ENCODE data around the gene LCN6.

The LCN6 gene

DNA sequence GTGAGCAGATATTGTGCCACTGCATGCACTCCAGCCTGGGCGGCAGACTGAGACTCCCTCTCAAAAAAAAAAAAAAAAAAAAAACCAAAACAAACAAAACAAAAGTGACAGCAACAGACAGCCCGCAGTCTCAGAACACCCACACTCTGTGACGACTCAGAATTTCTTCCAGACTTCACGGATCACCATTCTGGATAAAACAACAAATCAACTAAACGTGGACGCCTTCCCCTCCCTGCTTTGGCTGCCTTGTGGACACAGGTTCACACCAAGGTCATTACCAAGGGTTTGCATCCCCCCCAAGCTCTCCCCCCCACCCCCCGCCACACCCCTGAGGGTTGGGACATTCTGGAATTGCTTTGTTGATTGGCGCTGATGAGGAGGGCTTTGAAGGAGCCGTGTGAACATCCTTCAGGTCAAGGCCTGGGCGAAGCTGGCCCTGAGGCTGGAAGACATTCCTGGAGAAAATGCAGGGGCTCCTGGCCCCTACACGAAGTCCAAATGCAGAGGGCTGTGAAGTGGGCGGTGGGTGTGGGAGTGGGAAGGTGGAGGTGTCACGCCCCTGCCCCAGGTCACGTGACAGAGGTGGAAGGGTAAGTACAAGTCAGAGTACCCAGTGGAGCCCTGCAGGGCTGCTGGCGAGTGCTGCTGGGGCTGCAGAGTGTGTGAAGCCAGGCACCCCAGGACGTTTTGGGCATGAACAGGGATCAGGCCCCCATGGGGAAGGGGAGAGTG is 15.7 kb downstream of the LCN6 start:
- no peaks in the 10 kb centered on the region for H3K36me3 ChIP-seq
- H3K4me1 ChIP-seq (ENCODE audit: control insufficient read depth in 1 of 2, insufficient read depth in 1 of 2, low read depth in 1 of 2, low read length in 1 of 2): peaks cover 10 to 12% of the 10 kb centered on the region in 2 experiments
- H3K27me3 ChIP-seq: peaks cover 25% of the 10 kb centered on the region
- H3K27ac ChIP-seq: no peak overlapping the region
- TF ChIP-seq, protein P1, sequence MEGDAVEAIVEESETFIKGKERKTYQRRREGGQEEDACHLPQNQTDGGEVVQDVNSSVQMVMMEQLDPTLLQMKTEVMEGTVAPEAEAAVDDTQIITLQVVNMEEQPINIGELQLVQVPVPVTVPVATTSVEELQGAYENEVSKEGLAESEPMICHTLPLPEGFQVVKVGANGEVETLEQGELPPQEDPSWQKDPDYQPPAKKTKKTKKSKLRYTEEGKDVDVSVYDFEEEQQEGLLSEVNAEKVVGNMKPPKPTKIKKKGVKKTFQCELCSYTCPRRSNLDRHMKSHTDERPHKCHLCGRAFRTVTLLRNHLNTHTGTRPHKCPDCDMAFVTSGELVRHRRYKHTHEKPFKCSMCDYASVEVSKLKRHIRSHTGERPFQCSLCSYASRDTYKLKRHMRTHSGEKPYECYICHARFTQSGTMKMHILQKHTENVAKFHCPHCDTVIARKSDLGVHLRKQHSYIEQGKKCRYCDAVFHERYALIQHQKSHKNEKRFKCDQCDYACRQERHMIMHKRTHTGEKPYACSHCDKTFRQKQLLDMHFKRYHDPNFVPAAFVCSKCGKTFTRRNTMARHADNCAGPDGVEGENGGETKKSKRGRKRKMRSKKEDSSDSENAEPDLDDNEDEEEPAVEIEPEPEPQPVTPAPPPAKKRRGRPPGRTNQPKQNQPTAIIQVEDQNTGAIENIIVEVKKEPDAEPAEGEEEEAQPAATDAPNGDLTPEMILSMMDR (IDR thresholded peaks at IDR 0.05): no peak
- no peak overlapping the region for H3K4me3 ChIP-seq (ENCODE audit: low read depth in 1 of 2, low read length in 1 of 2)
- H3K9me3 ChIP-seq: no peaks in the 10 kb centered on the region

GRCh38 chr9:136729926-136730325 is 18.4 kb downstream of the LCN6 start:
- Histone ChIP-seq H3K36me3 (peaks cover 16% of the 10 kb centered on the region), H3K4me3 (ENCODE audit: low read depth in 1 of 2, low read length in 1 of 2) (no peak overlapping the region), H3K27me3 (peaks cover 25% of the 10 kb centered on the region), H3K4me1 (ENCODE audit: control insufficient read depth in 1 of 2, insufficient read depth in 1 of 2, low read depth in 1 of 2, low read length in 1 of 2) (peaks cover 28 to 30% of the 10 kb centered on the region in 2 experiments), H3K9me3 (no peaks in the 10 kb centered on the region), H3K27ac (no peak overlapping the region)
- TF ChIP-seq, protein P1 (IDR thresholded peaks at IDR 0.05): no peak

DNA sequence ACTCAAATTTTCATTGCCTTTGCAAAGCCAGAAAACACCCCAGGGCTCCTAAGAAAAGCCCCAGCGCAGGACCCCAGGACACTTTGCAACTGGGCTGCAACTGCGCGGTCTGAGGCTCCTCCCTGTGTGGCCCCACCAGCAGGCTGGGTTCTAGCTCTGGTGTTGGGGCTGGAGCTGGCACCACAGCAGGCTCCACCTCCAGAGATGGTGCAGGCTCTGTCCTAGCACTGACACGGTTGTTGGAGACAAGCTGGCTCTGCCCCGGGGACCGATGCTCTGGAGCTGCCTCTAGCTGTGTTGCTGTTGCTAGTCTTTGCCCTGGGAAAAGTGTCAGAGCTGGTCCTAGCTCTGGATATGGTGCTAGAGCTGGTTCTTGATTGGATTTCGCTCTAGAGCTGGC is 19.2 kb downstream of the LCN6 start:
- peaks cover 24% of the 10 kb centered on the region for H3K36me3 ChIP-seq
- no peaks in the 10 kb centered on the region for H3K9me3 ChIP-seq
- peak overlapping the region in 1 of 2 experiments; percentile 74 for H3K4me3 ChIP-seq (ENCODE audit: low read depth in 1 of 2, low read length in 1 of 2)
- H3K4me1 ChIP-seq (ENCODE audit: control insufficient read depth in 1 of 2, insufficient read depth in 1 of 2, low read depth in 1 of 2, low read length in 1 of 2): peaks cover 28 to 30% of the 10 kb centered on the region in 2 experiments
- TF ChIP-seq, protein P1 (IDR thresholded peaks at IDR 0.05): no peak
- H3K27me3 ChIP-seq: peaks cover 25% of the 10 kb centered on the region
- H3K27ac ChIP-seq: no peak overlapping the region

DNA sequence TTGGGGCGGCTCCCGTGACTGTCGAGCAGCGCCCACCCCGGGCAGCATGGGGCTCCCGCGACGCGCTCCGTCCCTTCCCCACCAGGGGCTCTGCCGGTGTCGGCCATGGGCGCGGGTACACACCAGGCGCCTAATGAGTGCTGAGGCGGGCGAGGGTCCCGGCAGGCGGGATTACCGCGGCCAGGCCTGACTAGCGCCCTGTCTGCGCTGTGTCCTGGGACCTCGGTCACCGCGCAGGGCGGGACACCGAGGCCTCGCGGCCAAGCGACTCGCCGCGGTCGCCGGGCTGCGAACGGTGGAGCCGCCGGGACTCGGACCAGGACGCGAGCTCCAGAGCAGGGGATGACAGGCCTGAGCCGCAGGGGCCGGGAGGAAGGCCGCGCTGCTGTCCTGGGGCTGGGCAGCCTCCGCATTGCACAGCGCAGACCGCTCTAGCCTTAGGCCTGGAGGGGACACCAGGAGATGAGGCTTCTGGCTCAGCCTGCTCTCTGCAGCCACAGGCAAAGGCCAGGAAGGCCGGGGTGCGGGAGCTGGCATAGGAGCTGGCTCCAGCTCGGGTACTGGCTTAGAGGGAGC is 19.7 kb downstream of the LCN6 start:
- no peak overlapping the region for H3K27ac ChIP-seq

DNA sequence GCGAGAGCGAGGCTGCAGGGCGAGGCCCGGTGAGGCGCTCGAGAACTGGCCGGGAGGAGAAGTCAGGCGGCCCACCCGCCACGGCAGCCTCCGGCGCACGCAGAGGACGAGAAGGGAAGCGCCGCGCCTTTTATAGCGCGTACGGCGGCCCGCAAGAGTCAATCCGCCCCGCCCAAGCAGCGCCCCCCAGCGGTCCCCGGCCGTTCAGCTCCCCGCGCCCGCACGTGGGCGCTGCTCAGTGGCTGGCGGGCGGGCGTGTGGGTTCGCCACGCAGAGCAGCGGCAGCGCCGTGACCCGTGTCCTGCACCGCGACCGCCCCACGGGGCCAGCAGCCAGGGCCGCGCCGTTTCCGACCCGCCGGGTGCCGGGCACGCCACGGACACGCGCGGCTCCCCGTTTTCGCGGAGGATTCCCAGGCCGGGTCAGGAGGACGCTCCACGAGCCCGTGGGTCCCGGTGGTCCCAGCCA is 20.2 kb downstream of the LCN6 start:
- H3K36me3 ChIP-seq: peaks cover 34% of the 10 kb centered on the region
- peak overlapping the region; percentile 74 to 86 for H3K4me3 ChIP-seq (ENCODE audit: low read depth in 1 of 2, low read length in 1 of 2)
- no peaks in the 10 kb centered on the region for H3K9me3 ChIP-seq
- peak overlapping the region; percentile 66 for H3K27ac ChIP-seq
- H3K27me3 ChIP-seq: peaks cover 25% of the 10 kb centered on the region
- TF ChIP-seq, protein P1 (IDR thresholded peaks at IDR 0.05): peak; percentile 79
- H3K4me1 ChIP-seq (ENCODE audit: control insufficient read depth in 1 of 2, insufficient read depth in 1 of 2, low read depth in 1 of 2, low read length in 1 of 2): peaks cover 28 to 30% of the 10 kb centered on the region in 2 experiments

More for the DNA sequence above, 19.7 kb downstream of the LCN6 start:
- H3K36me3 ChIP-seq: peaks cover 29% of the 10 kb centered on the region
- no peaks in the 10 kb centered on the region for H3K9me3 ChIP-seq
- H3K4me1 ChIP-seq (ENCODE audit: control insufficient read depth in 1 of 2, insufficient read depth in 1 of 2, low read depth in 1 of 2, low read length in 1 of 2): peaks cover 28 to 30% of the 10 kb centered on the region in 2 experiments
- H3K27me3 ChIP-seq: peaks cover 25% of the 10 kb centered on the region
- H3K4me3 ChIP-seq (ENCODE audit: low read depth in 1 of 2, low read length in 1 of 2): peak overlapping the region; percentile 74 to 86
- TF ChIP-seq, protein P1 (IDR thresholded peaks at IDR 0.05): no peak

Measured in neutrophil (primary cell).